ENCODE results near the gene TNKS2. TPM values are rescaled to one million over a fixed set of nuclear protein-coding genes. Genes with fewer than 3 reads are reported as not detected.
"Not testable (repeated sequence)": the region's sequence is repeated elsewhere in the genome, so short reads cannot be mapped to it uniquely, and the experiment has no call there.

TNKS2 gene
- total RNA-seq, 1 donor from 2014 or later: 54.0 TPM

DNA sequence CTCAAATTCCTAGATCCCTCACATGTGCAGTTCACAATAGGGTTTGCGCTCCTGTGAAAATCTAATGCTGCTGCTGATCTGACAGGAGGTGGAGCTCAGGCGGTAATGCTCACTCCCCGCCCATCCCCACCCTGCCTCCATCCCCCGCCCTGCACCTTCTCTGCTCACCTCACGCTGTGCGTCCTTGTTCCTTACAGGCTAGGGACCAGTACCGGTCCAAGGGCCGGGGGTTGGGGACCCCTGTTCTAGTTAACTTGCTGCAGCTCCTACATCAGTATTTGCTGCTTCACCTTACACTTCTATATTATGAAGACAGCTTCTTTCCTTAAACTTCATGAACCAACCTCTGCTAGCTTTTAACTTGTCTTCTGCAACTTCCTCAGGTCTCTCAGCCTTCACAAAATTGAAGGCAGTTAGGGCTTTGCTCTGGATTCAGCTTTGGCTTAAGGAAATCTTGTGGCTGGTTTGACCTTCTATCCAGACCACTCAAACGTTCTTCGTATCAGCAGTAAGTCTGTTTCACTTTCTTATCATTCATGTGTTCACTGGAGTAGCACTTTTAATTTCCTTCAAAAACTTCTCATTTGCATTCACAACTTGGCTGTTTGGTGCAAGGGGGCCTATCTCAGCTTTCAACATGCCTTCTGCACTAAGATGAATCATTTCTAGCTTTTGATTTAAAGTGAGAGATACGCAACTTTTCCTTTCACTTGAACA lies 1.7 kb upstream of the TNKS2 start:
- no peak for DNase-seq (ENCODE audit: low read depth, low spot score)

DNA sequence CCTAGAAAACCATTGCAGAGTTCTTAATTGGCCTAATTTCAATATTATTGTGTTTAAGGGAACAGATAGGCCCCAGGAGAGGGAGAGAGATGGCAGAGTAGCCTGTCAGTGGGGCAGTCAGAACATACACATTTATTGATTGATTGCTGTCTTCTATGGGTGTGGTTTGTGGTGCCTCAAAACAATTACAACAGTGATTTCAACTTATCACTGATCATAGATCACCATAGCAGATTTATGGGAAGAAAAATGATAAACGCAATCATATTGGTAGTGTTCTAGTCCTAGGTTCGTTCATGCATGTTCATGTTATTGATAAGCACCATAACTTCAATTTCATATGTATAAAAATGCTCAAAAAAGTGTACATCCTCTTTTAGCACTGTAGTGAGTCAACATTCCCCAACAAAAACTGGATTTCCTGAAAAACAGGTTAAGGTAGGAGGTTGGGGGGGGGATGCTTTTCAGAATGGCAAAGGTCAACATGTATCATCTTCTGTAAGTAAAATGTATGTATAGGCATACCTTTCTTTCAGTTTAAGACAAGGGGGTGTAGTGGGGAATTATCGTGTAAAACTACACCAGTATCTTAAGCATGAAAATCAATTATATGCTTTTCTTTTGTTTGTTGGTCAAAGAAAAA lies 1.1 kb upstream of the TNKS2 start:
- no peak for DNase-seq (ENCODE audit: low read depth, low spot score)

DNA sequence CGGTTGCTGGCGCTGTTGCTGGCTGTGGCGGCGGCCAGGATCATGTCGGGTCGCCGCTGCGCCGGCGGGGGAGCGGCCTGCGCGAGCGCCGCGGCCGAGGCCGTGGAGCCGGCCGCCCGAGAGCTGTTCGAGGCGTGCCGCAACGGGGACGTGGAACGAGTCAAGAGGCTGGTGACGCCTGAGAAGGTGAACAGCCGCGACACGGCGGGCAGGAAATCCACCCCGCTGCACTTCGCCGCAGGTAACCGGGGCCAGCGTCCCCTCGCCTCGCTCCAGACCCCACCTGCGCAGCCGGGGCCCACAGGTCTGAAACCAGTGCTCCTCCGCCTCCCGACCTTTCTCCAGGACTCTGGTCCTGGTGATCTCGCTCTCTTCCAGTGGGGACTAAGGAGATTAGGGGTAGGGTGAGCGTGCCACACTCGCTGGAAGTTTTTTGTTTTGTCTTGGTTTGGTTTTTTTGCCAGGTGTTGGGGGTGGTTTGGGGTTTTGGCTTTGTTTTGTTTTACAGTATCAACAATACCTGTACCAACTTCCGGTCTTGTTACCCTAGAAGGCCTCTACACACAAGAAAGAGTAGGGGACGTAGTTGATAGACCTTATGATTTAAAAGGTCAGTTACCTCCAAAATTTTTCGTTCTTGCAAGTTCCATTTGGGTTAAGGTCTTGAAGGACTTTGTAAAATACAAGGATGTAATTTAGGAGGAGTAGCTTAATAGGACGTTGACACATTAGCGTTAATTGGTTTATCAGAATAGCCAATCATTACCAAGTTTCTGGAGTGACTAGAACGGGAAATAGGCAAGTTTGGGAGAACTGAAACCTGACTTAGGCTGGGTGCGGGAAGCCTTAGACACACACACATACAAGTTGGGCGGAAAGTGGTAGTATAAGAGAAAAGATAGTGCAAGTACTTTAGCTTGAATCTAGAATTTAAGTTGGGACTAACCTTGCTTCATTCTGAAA lies 704 bp downstream of the TNKS2 start:
- DNase-seq (ENCODE audit: low read depth, low spot score): no peak

DNA sequence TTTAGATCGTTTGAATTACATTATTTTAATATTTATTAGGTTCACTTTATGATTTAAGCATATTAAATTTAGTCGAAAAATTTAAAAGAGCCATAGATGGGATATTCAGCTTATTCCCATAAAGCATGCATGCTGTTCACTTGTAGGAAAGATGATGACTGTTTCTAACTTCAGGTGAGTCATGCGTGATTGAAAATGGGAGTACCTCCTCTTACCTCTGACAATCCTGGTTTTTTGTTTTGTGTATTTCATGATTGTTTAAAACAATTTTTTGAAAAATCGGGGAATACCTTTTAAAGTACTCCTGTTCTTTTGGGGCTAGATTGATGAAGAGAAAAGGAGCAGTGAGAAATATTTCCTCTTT lies 1.4 kb downstream of the TNKS2 start:
- DNase-seq (ENCODE audit: low read depth, low spot score): no peak

DNA sequence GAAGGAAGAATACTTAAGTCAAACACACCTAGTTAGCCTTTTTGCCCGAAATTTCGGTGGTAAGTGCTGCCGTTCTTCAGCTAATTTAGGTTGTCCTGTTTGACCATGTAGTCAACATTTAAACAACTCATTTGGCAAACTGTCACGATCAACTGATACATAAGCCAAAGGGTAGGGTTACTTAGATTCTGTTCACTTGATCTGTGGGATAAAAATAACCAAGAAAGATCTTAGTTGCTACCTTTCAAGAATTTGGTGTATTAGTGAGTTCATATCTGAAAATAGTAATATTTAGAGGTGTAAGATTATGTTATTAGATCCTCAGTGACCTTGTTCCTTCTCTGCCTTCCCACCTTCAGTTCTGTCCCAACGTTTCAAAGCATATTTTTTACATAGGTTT lies 2.0 kb downstream of the TNKS2 start:
- no peak for DNase-seq (ENCODE audit: low read depth, low spot score)

DNA sequence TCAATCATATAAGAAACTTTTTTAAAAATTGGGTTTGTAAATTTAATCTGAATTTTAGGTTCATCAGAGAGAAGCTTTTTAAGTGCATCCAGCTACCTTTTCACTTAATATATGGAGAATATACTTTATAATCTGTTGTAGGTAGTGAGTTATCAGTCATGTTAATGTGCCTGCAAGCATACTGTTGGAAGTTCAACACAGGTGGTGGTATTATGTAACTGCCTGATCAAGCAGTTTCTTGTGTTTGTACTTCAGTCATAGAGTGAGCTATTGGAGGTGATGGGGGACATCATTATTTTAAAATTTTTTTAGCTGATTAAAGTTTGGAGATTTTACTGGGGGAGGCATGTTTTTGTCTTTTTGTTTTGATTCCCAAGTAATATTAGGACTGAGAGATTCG lies 2.5 kb downstream of the TNKS2 start:
- no peak for DNase-seq (ENCODE audit: low read depth, low spot score)

DNA sequence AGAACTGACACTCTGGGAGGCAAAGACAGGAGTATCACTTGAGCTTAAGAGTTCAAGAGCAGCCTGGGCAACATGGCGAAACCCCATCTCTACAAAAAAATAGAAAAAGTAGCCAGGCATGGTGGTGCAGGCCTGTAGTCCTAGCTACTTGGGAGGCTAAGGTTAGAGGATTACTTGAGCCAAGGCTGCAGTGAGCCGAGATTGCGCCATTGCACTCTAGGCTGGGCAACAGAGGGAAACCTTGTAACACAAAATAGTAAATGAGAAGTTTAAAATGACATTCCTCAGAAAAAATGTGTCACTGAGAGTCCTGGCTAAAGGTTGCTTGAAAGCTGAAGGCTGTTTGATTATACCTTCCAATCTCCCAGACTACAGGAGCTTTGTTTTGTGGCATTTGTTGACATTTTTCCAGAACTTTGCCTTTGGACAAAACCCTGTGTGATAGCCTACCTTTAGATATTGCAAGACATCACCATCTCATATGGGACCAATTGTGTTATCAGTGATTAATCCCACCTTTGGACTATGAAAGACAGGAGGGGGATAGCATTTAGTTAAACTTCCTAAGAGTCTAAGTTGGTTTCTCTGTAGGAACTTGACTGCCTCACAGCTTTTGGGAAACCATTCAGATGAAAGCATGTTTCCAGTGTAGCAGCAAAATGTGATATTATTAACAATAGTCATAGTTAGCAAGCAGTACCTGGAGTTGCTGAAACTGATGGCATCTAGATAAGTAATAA lies 5.3 kb downstream of the TNKS2 start:
- no peak for DNase-seq (ENCODE audit: low read depth, low spot score)

DNA sequence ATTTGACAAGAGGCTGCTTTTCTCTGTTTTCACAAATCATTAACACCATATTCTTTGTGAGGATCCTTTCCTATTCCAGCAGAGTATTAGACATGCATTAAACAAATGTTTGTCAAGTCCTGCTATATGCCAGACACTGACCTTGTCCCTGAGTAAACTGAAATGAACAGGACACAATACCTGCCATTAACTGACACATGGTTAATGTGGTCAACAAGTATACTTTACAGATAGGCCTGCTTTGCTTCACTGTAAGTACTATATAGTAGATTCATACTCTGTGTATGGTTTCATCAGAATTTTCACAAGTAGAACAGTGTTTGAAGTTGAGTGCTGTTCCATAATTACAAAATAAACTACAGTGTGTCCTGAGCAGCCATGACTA lies 5.9 kb downstream of the TNKS2 start:
- no peak for DNase-seq (ENCODE audit: low read depth, low spot score)

DNA sequence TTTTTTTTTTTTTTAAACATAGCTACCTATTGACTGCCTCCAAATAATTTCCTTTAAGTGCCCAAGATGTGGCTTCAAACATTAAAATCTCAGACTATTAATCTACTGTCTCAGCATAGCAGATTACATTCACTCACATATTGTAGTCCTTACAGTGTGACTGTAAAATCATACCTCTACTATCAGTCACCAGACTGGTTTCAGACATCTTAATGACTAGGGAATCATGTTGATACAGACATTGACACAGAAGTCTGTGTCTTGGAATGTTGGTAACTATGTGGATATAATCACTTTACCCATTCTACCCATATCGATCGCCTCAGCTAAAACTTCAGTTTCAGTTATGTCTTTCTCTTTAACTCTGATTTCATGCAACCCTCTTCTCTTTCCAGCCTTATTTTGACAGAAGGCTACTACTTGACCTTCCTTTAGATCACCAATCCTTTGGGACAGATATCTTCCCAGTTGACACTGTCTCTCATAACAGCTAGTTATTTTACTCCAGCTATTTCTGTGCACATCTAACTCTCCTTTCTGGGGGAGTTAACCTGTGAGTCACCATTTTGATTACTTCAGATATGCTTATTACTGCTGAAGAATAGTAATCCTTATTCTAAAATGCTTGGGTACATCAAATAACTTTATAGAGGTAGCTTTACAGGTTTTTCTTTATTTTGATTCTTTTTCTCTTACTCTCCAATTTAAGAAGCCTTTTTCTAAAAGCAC lies 7.0 kb downstream of the TNKS2 start:
- no peak for DNase-seq (ENCODE audit: low read depth, low spot score)

DNA sequence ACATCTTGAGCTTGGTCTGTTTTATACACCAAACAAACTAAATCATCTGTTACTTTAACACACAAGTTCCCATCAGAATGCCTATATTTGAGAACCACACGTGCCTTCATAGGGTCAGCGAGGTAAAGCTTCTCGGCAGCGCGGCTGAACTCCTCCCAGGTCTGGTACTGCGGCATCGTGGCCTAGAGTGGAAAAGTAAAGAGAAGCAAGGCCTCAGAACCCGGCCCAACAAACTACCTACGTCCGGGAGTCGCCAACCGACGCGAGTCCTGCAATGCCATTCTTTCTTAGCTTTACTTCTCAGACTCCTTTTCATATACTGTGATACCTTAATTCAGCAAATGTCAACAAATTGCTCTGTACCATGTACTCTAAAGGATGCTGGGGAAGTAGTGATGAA lies 9.0 kb downstream of the TNKS2 start:
- DNase-seq (ENCODE audit: low read depth, low spot score): not testable (repeated sequence)

DNA sequence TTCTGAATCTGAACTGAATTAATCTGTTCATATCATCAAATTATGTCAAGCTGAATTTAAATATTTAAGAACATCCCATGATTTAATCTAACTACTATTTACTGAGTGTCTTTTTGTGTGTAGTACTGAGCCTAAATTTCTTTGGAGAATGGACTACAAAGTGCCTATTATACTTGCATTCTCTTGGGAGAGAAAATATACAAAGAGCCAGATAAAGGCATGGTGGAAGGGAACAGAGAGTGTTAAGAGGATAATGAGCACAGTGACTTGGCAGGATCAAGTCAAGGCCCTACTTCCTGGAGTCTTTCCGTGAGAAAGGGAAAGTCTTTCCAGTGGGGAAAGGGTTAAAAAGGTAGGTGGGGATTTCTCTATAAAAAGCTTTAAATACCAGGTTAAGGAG lies 15.0 kb downstream of the TNKS2 start:
- no peak for DNase-seq (ENCODE audit: low read depth, low spot score)

DNA sequence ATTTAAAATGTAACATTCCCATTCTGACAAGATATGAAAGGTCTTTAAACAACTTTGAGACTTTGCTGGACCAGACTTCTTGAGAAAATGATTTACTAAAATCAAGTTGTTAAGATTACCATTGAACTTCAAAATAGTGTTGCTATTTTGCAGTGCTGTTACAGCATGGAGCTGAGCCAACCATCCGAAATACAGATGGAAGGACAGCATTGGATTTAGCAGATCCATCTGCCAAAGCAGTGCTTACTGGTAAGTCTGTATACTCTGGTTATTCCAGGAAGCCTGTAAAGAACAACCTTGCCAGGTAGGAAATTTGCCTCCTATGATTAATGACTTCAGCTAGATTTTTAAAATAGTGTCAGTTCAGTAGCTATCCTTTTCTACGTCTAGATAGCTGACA lies 18.8 kb downstream of the TNKS2 start:
- no peak for DNase-seq (ENCODE audit: low read depth, low spot score)

DNA sequence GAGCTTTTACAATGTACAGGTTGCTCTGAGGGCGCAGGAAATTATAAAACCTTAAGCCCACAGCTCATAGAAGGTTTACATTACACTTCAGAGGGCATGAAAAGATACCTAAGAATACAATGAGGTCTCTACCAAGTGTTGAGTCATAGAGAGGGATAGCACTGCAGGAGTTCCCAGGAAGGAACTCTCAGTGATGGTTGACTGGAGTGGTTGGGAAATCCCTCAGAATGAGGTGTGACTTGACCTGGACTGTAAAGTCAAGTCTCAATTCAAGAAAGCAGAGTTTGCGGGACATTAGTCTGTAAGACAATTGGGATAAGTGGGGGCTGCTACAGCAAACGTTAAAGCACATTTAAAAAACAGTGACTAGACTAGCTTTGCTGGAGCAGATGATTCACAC lies 21.9 kb downstream of the TNKS2 start:
- DNase-seq (ENCODE audit: low read depth, low spot score): no peak

DNA sequence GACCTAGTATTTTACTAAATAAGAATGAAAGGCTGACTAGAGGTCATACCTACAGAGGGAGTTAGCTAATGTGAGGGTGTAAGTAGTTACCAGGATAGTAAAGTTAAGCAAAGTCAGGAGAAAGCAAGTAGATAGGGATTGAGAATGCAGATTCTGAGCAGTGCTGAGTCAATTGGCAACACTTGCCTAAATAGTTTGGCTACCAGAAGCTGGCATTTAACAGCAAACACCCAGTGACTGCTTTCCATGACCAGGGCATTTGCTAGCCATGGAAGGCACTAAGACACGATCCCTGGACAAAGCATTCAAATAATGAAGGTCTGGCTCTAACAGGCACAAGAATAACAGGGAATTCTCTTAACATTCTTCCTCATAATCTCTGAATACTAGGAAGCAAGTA lies 25.9 kb downstream of the TNKS2 start:
- no peak for DNase-seq (ENCODE audit: low read depth, low spot score)

DNA sequence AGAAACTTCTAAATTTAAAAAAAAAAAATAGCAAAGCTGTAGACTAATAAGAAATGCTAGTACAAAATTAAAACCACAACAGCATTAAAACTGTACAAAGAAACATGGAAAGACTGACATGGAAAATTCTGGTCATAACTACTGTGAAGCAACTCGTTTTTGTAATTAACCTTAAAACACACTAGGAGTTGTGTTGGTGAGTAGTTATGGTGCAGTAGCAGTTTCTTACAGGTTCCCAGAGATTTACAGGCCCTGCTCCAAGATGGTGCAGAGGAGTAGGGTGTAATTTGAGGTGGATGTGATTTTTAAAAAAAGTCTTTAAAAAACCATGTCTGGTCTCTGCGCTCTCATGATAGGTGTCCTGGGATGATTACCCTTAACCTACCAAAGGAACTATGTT lies 31.0 kb downstream of the TNKS2 start:
- no peak for DNase-seq (ENCODE audit: low read depth, low spot score)

DNA sequence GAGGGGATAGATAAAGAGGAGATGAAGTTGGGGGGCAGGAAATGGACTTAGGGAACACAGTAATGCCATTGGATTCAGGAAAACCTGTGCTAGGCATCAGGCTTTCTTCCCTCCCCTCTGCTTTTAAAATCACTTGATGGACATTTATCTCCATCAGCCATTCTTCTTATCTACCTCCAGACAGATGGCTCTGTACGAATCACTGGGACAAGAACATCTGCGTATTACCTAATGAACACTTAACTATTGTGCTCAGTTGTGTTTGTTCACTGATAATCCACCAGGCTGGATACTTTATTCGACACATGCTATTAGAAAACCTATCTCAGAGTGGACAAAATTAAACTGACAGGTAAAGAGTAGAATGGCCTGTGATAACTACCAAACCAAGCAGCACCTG lies 40.0 kb downstream of the TNKS2 start:
- DNase-seq (ENCODE audit: low read depth, low spot score): no peak

DNA sequence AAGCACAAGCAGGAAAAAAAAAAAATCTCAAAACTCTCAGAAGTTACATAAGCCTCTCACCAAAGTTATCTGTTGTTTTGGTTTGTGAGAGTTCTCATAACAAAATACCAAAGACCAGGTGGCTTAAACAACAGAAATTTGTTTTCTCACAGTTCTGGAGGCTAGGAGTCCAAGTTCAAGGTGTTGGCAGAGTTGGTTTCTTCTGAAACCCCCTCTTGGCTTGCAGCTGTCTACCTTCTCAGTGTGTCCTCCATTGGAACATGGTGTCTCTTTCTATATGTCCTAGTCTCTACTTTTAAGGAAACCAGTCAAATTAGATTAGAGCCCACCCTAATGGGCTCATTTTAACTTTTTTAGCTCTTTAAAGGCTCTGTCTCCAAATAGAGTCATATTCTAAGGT lies 44.9 kb downstream of the TNKS2 start:
- no peak for DNase-seq (ENCODE audit: low read depth, low spot score)

DNA sequence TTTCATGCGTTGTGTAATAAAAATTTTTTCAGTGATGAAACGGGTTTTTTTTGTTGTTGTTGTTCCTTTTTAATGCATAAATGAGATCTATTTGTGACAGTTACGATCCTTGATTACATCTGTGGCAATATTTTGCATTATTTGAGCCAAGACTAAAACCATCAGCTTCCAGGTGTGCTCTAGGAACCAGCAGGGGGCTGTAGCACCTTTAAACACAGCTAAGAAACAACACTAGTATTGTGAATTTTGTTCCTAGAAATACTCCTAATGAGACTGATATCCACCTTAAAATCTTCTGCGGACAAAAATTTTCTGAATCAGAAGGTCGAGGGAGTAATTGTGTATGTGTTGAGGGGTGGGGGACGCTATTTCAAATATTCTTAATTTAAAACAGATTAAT lies 58.4 kb downstream of the TNKS2 start:
- no peak for DNase-seq (ENCODE audit: low read depth, low spot score)

DNA sequence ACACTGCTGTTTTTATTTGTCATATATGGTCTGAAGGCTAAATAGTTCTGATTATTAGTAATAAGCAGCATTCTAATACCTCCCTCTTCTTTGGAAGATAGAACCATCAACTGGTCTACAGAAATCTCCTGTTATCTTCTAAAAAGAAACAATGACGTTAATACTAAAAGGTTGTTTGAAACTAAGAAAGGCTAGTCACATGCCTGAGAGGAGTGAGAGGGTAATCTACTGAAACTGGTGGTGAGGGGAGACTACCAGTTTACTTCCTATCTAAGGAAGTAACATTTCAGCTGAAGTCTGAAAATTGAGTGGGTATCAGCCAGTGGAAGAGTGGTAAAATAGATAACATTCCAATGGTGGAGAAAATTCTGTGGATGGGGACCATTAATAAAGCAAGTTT lies 62.7 kb downstream of the TNKS2 start:
- DNase-seq (ENCODE audit: low read depth, low spot score): no peak

DNA sequence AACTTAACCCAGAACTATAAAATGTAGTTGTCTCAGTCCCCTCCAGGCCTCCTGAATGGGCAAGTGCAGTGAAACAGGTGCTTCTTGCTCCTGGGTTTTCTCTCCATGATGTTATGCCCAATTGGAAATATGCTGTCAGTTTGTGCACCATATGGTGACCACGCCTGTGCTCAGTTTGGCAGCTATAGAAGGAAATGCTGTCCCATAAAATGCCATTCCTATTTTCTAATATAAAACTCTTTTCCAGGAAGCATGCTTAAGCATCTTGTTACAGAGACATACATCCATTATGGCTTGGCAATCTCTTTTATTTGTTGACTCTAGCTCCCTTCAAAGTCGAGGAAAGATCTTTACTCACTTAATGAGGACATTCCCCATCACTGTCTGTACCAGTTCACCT lies 65.9 kb downstream of the TNKS2 start:
- no peak for DNase-seq (ENCODE audit: low read depth, low spot score)

DNA sequence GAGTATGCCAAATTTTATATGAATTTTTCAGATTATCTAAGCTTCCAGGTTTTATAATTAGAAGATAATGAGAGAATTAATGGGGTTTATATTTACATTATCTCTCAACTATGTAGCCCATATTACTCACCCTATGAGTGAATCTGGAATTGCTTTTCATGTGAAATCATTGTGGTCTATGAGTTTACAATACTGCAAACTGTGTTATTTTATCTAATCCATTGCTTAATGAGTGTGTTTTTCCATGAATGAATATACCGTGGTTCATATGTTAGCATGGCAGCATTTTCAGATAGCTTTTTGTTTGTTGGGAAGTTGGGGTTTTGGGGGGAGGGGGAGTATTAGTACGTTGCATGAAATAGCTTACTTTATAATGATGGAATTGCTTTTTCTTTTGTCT lies 66.5 kb downstream of the TNKS2 start:
- no peak for DNase-seq (ENCODE audit: low read depth, low spot score)

All from pulmonary artery endothelial cell (primary cell).